GM15510 (cell line): ENCODE measurements around the gene CELSR1.

ENCODE experiments used
- POLR2A ChIP-seq: IDR thresholded peaks from 3 replicates; pipeline ENCODE4 v1.6.1; 2011; ENCODE audit warnings: borderline replicate concordance; ENCODE audit not compliant: insufficient read length; ENCODE audit errors: extremely low read depth

CELSR1 gene

DNA sequence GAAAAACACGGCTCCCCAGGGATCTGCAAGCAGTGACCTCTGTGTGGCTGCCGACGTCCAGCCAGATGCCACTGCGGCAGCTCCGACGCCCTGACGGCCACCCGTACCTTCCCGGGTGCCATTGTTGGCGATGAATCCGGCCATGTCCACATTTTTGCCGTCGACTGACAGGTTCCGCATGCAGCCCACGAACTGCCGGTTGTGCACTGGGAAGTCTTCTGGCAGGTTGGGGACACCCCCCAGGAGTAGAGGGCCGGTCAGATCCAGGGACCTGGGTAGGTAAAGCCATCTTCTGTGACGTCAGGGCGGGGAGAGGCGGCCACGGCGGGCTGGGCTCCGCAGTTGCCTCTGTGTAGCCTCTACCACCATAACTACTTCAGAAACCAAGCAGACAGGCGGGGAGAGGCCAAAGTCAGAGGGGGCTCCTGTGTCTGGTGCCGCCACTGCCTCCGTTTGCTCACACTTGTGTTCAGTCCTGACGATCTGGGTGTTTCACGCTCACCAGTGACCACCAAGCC, 127.1 kb downstream of the CELSR1 start:
- no peak for TF ChIP-seq POLR2A

- TF ChIP-seq POLR2A = no peak
Measured at GRCh38 chr22:46409631-46410210, 127.7 kb downstream of the CELSR1 start.

DNA sequence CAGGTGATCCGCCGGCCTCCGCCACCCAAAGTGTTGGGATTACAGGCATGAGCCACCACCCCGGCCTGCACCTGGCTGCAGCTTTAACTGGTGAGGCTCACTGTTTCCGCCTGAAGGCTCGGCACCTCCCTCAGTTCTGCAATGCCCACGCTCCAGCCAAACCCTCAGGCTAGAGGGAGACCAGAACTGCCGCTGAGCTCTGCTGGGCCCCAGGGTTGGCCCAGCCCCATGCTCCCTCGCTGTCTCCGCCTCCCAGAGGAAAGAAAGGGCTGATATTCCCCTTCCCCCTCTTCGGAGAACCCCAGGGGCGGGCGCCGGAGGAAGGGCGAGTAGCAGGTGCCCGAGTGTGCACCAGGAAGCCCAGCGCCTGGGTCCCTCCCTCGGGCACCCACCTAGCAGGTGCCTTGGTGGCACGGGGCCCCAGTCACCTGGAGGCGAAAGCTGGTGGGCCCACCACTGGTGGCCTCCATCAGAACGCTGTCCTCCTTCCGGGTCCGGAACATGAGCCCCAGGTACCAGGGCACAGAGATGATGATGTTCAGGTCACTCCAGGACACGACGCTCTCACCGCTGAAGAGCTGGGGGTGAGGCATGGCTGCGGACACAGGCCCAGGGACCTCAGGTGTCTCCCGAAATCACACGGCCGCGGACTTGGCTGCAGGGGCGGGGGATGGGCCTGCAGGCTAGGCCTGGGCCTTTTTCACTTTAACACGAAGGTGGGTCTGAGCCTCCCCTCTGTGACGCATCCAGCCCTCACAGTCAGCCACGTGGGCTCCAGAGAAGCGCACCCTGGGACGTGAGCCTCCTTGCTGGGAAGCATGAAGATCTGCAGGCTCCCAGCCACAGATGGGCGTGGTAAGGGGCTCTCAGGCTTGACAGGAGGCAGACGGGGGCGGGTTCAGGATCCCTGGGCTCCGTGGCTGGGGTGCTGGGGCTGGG, 128.6 kb downstream of the CELSR1 start:
- no peak for TF ChIP-seq POLR2A

GRCh38 chr22:46407748-46408147, 129.7 kb downstream of the CELSR1 start:
- no peak for TF ChIP-seq POLR2A

DNA sequence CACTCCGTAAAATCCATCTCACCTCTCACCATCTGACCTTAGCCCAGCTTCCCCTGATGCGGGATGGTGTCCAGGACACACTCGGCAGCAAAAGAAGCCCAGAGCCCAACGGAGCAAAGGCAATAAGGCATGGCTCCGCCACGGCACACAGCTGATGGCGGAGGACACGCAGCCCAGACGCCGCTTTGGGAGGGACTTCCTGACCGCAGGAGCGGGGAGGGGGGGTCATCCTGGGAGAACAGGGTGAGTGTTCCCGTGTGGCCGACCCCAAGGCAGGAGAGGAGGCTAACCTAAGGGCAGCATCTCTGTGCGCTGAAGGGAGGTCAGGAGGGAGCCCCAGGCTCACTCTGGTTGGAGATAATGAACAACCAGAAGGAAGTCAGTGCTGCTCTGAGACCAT, 130.6 kb downstream of the CELSR1 start:
- TF ChIP-seq POLR2A = no peak

- no peak for TF ChIP-seq POLR2A
Measured at GRCh38 chr22:46406349-46406748, 131.1 kb downstream of the CELSR1 start.

DNA sequence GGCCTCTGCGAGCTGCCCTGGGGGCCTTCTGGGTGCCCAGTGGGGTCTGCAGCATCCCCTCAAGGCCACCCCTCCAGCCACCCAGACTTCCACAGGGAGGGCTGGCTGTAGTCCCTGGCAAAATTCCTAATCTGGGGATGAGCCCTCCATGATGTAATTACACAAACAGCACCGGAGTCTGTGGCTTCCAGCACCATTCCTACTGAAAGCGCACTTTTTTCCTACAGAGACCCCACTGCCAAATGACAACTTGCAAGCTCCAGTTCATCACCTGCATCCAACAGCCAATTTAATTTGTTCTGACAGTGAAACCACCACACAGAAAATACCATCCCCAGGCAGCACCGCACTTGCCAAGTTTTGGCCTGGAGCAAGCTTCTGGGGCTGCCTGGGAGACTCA, 131.5 kb downstream of the CELSR1 start:
- no peak for TF ChIP-seq POLR2A

DNA sequence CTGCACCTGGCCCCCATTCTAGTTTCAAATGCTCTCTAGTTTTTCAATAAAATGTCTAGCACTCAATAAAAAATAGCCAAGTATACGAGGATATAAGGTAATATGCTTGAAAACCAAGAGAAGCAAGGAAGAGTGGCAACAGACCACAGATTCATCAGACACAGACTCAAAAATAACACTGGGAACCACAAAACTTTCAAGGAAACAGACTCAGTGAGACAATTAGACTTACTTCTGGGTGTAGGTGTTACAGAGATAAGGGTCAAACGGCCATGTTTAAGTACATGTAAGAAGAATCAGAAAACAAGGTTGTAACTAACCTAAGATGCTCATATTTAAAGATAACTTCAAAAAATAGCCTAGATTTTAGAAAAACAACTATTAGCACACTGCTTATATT, 134.9 kb downstream of the CELSR1 start:
- TF ChIP-seq POLR2A = no peak

DNA sequence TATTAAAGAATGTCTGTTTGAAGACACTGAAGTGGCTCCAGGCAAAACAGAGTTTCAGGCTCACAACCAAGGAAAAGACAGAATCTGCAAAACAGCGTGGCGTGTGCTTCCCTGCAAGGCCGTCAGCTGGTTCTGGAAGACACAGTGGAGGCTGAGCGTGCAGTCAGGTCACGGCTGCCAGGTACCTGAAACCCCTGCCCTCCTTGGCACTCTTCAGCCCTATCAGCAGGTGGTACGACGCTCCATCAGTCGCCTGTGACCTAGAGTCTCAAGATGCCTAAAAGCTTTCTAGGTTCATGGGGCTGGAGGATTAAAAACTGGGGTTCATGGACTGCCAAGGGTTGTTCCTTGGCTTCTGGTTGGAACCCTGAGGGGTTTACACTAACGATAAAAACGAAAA, 136.1 kb downstream of the CELSR1 start:
- TF ChIP-seq POLR2A = no peak

GRCh38 chr22:46399251-46400024, 138.0 kb downstream of the CELSR1 start:
- TF ChIP-seq POLR2A = no peak

DNA sequence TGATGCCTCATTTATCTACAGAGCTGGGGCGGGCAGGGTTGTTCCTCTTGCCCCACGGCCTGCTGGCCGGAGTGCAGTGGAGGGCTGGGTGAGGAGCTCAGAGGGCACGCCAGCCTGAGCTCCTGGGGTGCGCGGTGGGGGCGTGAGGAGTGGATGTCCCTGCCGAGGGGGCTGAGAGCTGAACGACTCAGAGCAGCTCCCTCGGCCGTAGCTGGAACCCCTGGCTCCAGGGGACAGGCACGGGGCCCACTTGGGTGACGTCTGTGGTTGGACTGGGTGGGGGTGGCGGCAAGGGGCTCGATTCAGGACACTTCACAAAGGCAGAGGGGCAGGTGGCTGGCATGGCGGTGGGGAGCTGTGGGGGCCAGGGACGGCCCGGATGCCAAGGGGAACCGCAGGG, 139.5 kb downstream of the CELSR1 start:
- no peak for TF ChIP-seq POLR2A

GRCh38 chr22:46397514-46397913, 139.9 kb downstream of the CELSR1 start:
- no peak for TF ChIP-seq POLR2A

- TF ChIP-seq POLR2A = no peak
Measured at GRCh38 chr22:46395145-46395544, 142.3 kb downstream of the CELSR1 start.

GRCh38 chr22:46394622-46395021, 142.8 kb downstream of the CELSR1 start:
- TF ChIP-seq POLR2A = no peak

GRCh38 chr22:46393873-46394272, 143.5 kb downstream of the CELSR1 start:
- no peak for TF ChIP-seq POLR2A
